SK-N-MC (cell line): Measurements from ENCODE around the gene NCOA5.

Experiments used
- EZH2 ChIP-seq: fragments of 200-600 bp; sonication (generic); IDR thresholded peaks from one replicate; pipeline ENCODE4 v1.6.1; 2017; ENCODE audit warnings: antibody characterized with exemption
- POLR2AphosphoS5 ChIP-seq: IDR thresholded peaks from 2 replicates; pipeline ENCODE4 v1.6.1; 2012; ENCODE audit warnings: mild to moderate bottlenecking, low read depth, low read length, borderline replicate concordance

- TF ChIP-seq POLR2AphosphoS5 (no peak), EZH2 (no peak)
Measured at GRCh38 chr20:46044896-46045295, 44.9 kb downstream of the NCOA5 start.
